Hematopoietic multipotent progenitor cell treated with erythropoietin and hydrocortisone succinate and interleukin-3 and kit ligand, for 4 days (in vitro differentiated cells): Measurements from ENCODE around the gene ATP10A.

Experiments
- DNase-seq: peaks from one replicate; pipeline ENCODE4 v3.0.0-alpha.2; 2015

ATP10A gene

GRCh38 chr15:25677719-25678499 lies 185.2 kb downstream of the ATP10A start:
- DNase-seq, result no peak

GRCh38 chr15:25676070-25676469 lies 187.1 kb downstream of the ATP10A start:
- DNase-seq, result no peak

GRCh38 chr15:25675396-25675795 lies 187.7 kb downstream of the ATP10A start:
- no peak for DNase-seq

- DNase-seq, result no peak
These were observed 188.2 kb downstream of the ATP10A start for GRCh38 chr15:25674913-25675312.

GRCh38 chr15:25673972-25674371 lies 189.2 kb downstream of the ATP10A start:
- DNase-seq, result no peak

GRCh38 chr15:25673351-25673750 lies 189.8 kb downstream of the ATP10A start:
- no peak for DNase-seq

GRCh38 chr15:25671132-25671531 lies 192.0 kb downstream of the ATP10A start:
- DNase-seq, result no peak

- DNase-seq, result no peak
These were observed 192.5 kb downstream of the ATP10A start for GRCh38 chr15:25670621-25671020.

GRCh38 chr15:25670025-25670554 lies 193.0 kb downstream of the ATP10A start:
- no peak for DNase-seq

- no peak for DNase-seq
These were observed 194.2 kb downstream of the ATP10A start for GRCh38 chr15:25668901-25669300.

GRCh38 chr15:25668236-25668795 lies 194.8 kb downstream of the ATP10A start:
- no peak for DNase-seq

GRCh38 chr15:25667829-25668228 lies 195.3 kb downstream of the ATP10A start:
- no peak for DNase-seq

GRCh38 chr15:25665913-25666312 lies 197.2 kb downstream of the ATP10A start:
- no peak for DNase-seq

- no peak for DNase-seq
These were observed 198.4 kb downstream of the ATP10A start for GRCh38 chr15:25664761-25665160.

- no peak for DNase-seq
These were observed 199.6 kb downstream of the ATP10A start for GRCh38 chr15:25663515-25663914.

GRCh38 chr15:25661898-25662297 lies 201.2 kb downstream of the ATP10A start:
- DNase-seq, result no peak

GRCh38 chr15:25659251-25659650 lies 203.9 kb downstream of the ATP10A start:
- DNase-seq, result no peak

GRCh38 chr15:25658560-25658959 lies 204.6 kb downstream of the ATP10A start:
- DNase-seq, result no peak

GRCh38 chr15:25655207-25655948 lies 207.7 kb downstream of the ATP10A start:
- no peak for DNase-seq

GRCh38 chr15:25653371-25653770 lies 209.8 kb downstream of the ATP10A start:
- DNase-seq, result no peak

GRCh38 chr15:25652704-25653103 lies 210.4 kb downstream of the ATP10A start:
- no peak for DNase-seq

GRCh38 chr15:25649390-25649789 lies 213.7 kb downstream of the ATP10A start:
- no peak for DNase-seq

GRCh38 chr15:25643120-25643519 lies 220.0 kb downstream of the ATP10A start:
- DNase-seq, result no peak

GRCh38 chr15:25641762-25642161 lies 221.4 kb downstream of the ATP10A start:
- DNase-seq, result no peak
